Activated CD4-positive, alpha-beta T cell treated with anti-CD3 and anti-CD28 coated beads, Interleukin-2, amount 50 U/mL, for 1 hour (primary cell): ENCODE results near the gene STYXL1.

Experiments used
- DNase-seq: peaks from one replicate; pipeline ENCODE4 v3.0.0-alpha.2; 2020

Gene STYXL1

DNA sequence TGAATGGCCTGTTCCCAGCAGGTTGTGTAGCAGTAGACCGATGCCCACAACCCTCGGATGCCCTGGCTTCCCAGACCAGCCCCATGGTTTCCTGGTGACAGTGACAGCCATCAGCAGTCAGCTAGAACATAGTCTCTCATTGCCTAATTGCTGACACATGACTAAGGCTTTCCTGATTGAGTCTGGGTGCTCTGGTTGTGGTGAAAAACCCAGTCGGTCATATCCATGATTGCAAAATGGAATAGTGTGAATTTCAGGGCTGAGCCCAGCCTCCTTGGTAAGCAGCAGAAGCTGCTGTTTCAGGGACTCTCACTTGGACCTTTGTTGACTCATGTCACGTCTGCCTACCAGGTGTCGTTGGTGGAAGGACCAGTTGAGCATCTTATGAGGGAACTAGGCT, 96.3 kb downstream of the STYXL1 start:
- no peak for DNase-seq

DNA sequence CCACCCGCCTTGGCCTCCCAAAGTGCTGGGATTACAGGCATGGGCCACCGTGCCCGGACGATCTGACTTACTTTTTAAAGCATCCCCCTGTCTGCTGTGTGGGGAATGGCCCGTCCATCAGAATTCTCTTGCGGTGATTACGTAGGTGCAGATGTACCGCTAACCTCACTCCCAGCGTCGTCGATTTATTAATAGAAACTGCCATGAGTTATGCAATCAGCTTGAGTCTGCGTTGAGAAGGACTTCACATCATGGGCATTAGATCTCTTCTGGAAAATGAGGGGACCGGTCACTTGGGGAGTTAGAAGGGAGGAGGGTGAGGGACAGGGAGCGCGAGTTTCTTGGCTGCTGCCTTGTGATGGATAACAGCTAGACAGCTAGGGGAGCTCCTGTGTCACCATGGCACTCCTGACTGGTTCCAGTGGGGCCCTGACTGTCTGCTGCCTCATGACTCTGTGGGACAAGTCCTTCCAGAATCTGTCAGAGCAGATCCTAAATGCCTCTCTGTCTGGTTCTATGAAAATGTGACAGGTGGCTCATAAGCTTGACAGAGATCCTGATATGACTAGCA, 97.6 kb downstream of the STYXL1 start:
- DNase-seq = no peak

DNA sequence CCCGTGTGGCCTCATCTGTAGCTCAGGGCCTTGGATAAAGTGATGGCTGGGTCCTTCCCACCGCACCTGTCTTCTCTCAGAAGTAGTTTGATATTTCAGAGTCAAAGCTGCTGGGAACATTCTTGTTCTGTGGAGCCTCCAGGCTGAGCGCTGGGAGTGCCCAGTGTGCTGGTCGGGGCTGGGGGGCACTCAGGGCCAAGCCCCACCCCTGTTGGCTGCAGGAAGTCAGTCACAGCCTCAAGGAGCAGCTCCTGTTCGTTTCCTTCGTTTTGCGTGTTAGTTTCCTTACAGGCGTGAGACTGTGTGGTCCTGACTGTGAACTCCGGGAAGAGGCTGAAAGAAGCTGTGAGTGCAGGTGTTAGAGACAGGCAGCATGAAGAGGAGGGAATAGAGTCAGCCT, 99.6 kb downstream of the STYXL1 start:
- DNase-seq = no peak
